GM18498 (cell line): Measurements from ENCODE around the gene ERC1.

Experiments
- ATAC-seq: cut with Tn5 transposase; IDR thresholded peaks from one replicate; pipeline ENCODE4 v1.9.1; 2021; ENCODE audit warnings: mild to moderate bottlenecking, moderate library complexity; ENCODE audit not compliant: unreplicated experiment

The ERC1 gene

GRCh38 chr12:1280059-1280458, 289.0 kb downstream of the ERC1 start:
- ATAC-seq = no peak

- ATAC-seq = no peak
Measured at GRCh38 chr12:1281683-1282366, 290.8 kb downstream of the ERC1 start.

DNA sequence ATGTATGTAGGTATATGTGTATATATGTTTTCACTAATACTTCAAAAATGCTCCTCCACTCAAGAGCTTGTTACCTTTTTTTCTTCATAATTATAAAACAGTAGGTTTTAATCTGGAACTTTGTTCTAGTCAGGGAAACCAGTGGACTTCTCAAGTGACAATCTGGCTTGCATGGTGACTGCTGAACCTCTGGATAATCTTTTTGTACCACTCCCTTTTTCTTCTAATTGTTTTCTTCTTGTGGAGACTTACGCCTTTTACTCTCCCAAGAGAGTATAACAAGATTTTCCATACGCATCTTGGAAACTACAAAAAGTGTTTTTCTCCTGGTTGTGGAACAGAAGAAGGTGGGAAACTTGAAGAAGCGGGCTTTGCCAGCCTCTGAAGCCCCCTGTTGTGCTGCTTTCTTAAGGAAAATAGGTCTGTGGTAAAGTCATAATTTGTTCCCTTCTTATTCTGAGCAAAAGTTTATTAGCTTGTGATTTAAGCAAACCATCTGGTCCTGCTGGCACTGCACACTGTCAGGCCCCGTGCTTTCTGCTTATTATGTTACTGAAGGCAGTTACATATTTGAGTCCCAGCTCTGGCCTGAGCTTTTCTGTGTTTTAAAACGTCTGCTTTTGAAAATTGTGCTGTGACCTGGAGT, 291.8 kb downstream of the ERC1 start:
- ATAC-seq = no peak

GRCh38 chr12:1283316-1283715, 292.3 kb downstream of the ERC1 start:
- ATAC-seq = no peak

- no peak for ATAC-seq
Measured at GRCh38 chr12:1284611-1285010, 293.6 kb downstream of the ERC1 start.

DNA sequence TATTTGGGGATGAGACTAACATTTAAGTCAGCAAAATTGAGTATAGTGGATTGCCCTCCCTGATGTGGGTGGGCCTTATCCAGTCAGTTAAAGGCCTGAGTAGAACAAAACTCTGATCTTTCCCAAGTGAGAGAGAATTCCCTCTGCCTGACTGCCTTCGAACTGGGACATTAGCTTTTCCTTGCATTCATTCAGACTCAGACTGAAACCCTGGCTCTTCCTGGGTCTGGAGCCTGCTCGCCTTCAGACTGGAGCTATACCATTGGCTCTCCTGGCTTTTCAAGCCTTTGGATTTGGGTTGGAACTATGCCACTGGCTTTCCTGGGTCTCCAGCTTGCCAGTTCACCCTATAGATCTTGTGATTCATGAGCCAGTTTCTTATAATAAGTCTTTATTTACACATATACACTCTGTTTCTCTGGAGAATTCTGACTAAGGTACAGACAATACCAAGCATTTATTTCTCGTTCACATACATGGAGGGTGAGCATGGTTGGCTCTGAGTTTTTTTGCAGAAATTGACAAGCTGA, 296.5 kb downstream of the ERC1 start:
- no peak for ATAC-seq

- no peak for ATAC-seq
Measured at GRCh38 chr12:1288333-1288732, 297.3 kb downstream of the ERC1 start.

- ATAC-seq = no peak
Measured at GRCh38 chr12:1289371-1290155, 298.5 kb downstream of the ERC1 start.

- no peak for ATAC-seq
Measured at GRCh38 chr12:1290716-1291115, 299.7 kb downstream of the ERC1 start.

- ATAC-seq = no peak
Measured at GRCh38 chr12:1291601-1292332, 300.7 kb downstream of the ERC1 start.

GRCh38 chr12:1293901-1294300, 302.9 kb downstream of the ERC1 start:
- no peak for ATAC-seq

DNA sequence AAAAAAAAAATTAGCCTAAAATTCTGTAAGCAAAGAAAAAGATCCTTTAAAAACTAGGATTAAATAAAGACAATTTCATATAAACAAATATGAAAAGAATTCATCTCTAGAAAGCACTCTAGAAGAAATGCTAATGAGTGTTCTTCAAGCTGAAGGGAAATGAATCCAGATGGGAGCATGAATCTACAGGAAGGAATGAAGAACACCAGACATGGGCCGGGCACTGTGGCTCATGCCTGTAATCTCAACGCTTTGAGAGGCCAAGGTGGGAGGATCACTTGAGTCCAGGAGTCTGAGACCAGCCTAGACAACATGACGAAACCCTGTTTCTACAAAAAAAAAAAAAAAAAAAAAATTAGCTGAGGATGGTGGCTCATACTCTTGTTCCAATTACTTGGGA, 306.2 kb downstream of the ERC1 start:
- ATAC-seq = no peak

- no peak for ATAC-seq
Measured at GRCh38 chr12:1297639-1298175, 306.7 kb downstream of the ERC1 start.

DNA sequence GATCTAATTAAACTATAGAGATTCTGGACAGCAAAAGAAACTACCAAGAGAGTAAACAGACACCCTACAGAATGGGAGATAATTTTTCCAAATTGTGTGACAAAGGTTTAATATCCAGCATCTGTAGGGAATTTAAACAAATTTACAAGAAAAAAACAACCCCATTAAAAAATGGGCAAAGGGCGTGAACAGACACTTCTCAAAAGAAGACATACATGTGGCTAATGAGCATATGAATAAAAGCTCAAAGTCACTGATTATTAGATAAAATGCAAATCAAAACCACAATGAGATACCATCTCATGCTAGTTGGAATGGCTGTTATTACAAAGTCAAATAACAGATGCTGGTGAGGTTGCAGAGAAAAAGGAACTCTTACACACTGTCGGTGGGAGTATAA, 309.4 kb downstream of the ERC1 start:
- ATAC-seq = no peak

GRCh38 chr12:1302201-1302870, 311.3 kb downstream of the ERC1 start:
- ATAC-seq = no peak

DNA sequence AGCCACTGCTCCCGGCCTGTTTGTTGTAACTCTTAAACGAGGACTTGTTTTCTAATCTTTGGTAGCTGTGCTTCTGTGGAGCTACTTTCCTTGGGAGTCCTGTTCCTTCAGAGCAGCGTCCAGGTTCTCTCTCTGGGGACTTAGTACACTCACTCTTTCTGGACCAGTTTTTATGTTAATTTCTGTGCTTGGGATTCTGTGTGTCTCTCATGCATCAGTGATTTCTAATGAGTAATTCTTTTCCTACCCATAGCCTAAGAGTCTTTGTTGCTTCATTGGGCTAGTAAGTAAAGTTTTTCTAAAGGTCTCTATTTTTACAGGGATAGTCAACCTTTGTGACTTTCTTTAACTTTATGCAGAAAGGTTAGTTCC, 314.0 kb downstream of the ERC1 start:
- ATAC-seq = no peak

- ATAC-seq = no peak
Measured at GRCh38 chr12:1305791-1306500, 314.9 kb downstream of the ERC1 start.

GRCh38 chr12:1306817-1307216, 315.8 kb downstream of the ERC1 start:
- no peak for ATAC-seq

DNA sequence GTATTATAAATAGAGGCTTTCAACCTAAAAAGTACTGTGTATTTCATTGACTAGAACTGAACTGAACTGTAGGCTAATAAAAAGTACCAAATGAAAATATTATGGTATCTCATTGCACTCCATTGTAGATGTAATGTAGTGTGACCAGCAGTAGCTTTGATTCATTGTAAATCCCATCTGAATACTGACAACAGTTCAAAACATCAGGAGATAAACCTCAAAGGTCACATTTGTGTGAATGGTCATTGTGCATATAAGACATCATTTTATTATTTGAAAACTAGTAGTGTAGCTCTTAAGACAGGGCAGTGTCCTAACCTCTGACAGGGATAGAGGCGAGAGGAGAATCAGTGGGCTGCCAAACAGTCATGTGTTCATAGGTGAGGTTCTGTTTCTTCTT, 316.8 kb downstream of the ERC1 start:
- ATAC-seq = no peak

GRCh38 chr12:1309613-1310012, 318.6 kb downstream of the ERC1 start:
- ATAC-seq = no peak
